ENCODE measurements around the gene AIG1. TPM values are rescaled to one million over a fixed set of nuclear protein-coding genes. Genes with fewer than 3 reads are reported as not detected.

AIG1 gene
- total RNA-seq, 2 experiments from 2014 or later = 7.4 to 8.4 TPM

DNA sequence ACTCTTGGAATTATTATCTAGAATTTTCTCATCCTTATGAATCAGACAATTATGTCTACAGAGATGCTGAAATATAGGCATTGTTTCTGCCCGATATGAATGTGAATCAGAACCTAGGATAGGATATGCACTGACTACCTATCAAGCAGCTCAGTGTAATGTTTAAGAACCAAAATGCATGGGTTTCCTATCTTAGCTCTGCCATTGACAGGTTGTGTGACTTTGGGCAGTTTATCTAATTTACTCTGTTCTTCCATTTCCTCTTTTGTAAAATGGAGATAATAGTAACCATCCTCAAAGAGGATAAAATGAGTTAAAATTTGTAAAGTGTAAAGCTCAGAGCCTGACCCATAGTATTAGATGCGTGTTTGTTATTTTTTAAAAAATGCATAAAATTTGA, 10.2 kb upstream of the AIG1 start:
- Mint-ChIP-seq H3K36me3 (ENCODE audit: low read depth) (no peaks in the 10 kb centered on the region), H3K27me3 (no peaks in the 10 kb centered on the region), H3K4me3 (no peak overlapping the region), H3K9me3 (no peaks in the 10 kb centered on the region), H3K27ac (no peak overlapping the region), H3K4me1 (ENCODE audit: low read depth) (peaks cover 10% of the 10 kb centered on the region)
- no peak for DNase-seq
- peaks cover 0 to 5% of the 10 kb centered on the region in 2 experiments for H3K9me3 ChIP-seq (ENCODE audit: control insufficient read depth in 1 of 2, insufficient read depth in 1 of 2, low read length in 2 of 2)
- H3K27ac ChIP-seq (ENCODE audit: low read depth in 1 of 2, low read length in 2 of 2) = no peak overlapping the region
- ChIA-PET POLR2A (interaction anchor here (1.1 kb wide), 1 partner anchor 10 kb away, joined by 3 read pairs; no protein-coding TSS in a partner anchor), CTCF (interaction anchor here (0.9 to 1.0 kb wide), 2 partner anchors 11 to 24 kb away, joined by 3 read pairs; no protein-coding TSS in a partner anchor)
- no peak for ATAC-seq (ENCODE audit: poor library complexity)
- no peaks in the 10 kb centered on the region for H3K27me3 ChIP-seq (ENCODE audit: control insufficient read depth in 1 of 2, insufficient read depth in 2 of 2, low read length in 2 of 2)
- no peak overlapping the region for H3K4me3 ChIP-seq (ENCODE audit: low read length)
- H3K36me3 ChIP-seq (ENCODE audit: insufficient read depth, low read length) = no peaks in the 10 kb centered on the region
- TF ChIP-seq, protein P1, sequence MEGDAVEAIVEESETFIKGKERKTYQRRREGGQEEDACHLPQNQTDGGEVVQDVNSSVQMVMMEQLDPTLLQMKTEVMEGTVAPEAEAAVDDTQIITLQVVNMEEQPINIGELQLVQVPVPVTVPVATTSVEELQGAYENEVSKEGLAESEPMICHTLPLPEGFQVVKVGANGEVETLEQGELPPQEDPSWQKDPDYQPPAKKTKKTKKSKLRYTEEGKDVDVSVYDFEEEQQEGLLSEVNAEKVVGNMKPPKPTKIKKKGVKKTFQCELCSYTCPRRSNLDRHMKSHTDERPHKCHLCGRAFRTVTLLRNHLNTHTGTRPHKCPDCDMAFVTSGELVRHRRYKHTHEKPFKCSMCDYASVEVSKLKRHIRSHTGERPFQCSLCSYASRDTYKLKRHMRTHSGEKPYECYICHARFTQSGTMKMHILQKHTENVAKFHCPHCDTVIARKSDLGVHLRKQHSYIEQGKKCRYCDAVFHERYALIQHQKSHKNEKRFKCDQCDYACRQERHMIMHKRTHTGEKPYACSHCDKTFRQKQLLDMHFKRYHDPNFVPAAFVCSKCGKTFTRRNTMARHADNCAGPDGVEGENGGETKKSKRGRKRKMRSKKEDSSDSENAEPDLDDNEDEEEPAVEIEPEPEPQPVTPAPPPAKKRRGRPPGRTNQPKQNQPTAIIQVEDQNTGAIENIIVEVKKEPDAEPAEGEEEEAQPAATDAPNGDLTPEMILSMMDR (IDR thresholded peaks at IDR 0.05) = no peak
- intact Hi-C loops (cut with DNase I, micrococcal nuclease) = loop anchor here in 1 of 2 experiments (10.0 kb wide), 1 partner anchor 394 kb away; no protein-coding TSS in a partner anchor
- H3K4me1 ChIP-seq (ENCODE audit: insufficient read depth, low read length) = no peaks in the 10 kb centered on the region

GRCh38 chr6:143052282-143052681, 8.4 kb upstream of the AIG1 start:
- ATAC-seq (ENCODE audit: poor library complexity) = no peak
- POLR2A ChIA-PET = interaction anchor here (0.6 kb wide), 1 partner anchor 234 kb away, joined by 3 read pairs; no protein-coding TSS in a partner anchor
- CTCF ChIA-PET = no interaction called here
- Histone ChIP-seq H3K4me3 (ENCODE audit: low read length) (no peak overlapping the region), H3K9me3 (ENCODE audit: control insufficient read depth in 1 of 2, insufficient read depth in 1 of 2, low read length in 2 of 2) (peaks cover 0 to 5% of the 10 kb centered on the region in 2 experiments), H3K36me3 (ENCODE audit: insufficient read depth, low read length) (no peaks in the 10 kb centered on the region), H3K27me3 (ENCODE audit: control insufficient read depth in 1 of 2, insufficient read depth in 2 of 2, low read length in 2 of 2) (no peaks in the 10 kb centered on the region), H3K27ac (ENCODE audit: low read depth in 1 of 2, low read length in 2 of 2) (no peak overlapping the region), H3K4me1 (ENCODE audit: insufficient read depth, low read length) (no peaks in the 10 kb centered on the region)
- Mint-ChIP-seq H3K27ac (no peak overlapping the region), H3K27me3 (no peaks in the 10 kb centered on the region), H3K4me1 (ENCODE audit: low read depth) (peaks cover 10% of the 10 kb centered on the region), H3K36me3 (ENCODE audit: low read depth) (no peaks in the 10 kb centered on the region), H3K9me3 (no peaks in the 10 kb centered on the region), H3K4me3 (no peak overlapping the region)
- TF ChIP-seq, protein P1 (IDR thresholded peaks at IDR 0.05) = no peak
- intact Hi-C loops (cut with DNase I, micrococcal nuclease) = loop anchor here in 1 of 2 experiments (10.0 kb wide), 1 partner anchor 393 kb away; no protein-coding TSS in a partner anchor
- DNase-seq = no peak

DNA sequence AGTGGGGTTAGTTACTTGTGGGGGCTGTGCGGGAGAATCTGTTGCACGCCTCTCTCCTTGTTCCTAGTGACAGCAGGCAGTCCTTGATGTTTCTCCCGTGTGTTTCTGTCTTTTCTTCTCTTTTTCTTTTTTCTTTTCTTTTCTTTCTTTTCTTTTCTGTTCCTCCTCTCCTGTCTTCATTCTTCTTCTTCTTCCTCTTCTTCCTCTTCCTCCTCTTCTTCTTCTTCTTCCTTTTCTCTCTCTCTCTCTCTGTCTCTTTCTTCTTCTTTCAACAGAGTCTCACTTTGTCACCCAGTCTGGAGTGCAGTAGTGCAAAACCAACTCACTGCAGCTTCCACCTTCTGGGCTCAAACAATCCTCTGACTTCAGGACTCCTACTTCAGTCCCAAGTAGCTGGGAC, 6.8 kb upstream of the AIG1 start:
- Mint-ChIP-seq H3K27me3 (no peaks in the 10 kb centered on the region), H3K4me3 (no peak overlapping the region), H3K4me1 (ENCODE audit: low read depth) (peaks cover 10% of the 10 kb centered on the region), H3K36me3 (ENCODE audit: low read depth) (no peaks in the 10 kb centered on the region), H3K27ac (no peak overlapping the region), H3K9me3 (no peaks in the 10 kb centered on the region)
- POLR2A ChIA-PET = no interaction called here
- TF ChIP-seq, protein P1 (IDR thresholded peaks at IDR 0.05) = no peak
- no peak overlapping the region for H3K4me3 ChIP-seq (ENCODE audit: low read length)
- ATAC-seq (ENCODE audit: poor library complexity) (no peak), DNase-seq (no peak)
- peaks cover 0 to 5% of the 10 kb centered on the region in 2 experiments for H3K9me3 ChIP-seq (ENCODE audit: control insufficient read depth in 1 of 2, insufficient read depth in 1 of 2, low read length in 2 of 2)
- H3K4me1 ChIP-seq (ENCODE audit: insufficient read depth, low read length) = no peaks in the 10 kb centered on the region
- H3K27me3 ChIP-seq (ENCODE audit: control insufficient read depth in 1 of 2, insufficient read depth in 2 of 2, low read length in 2 of 2) = no peaks in the 10 kb centered on the region
- H3K27ac ChIP-seq (ENCODE audit: low read depth in 1 of 2, low read length in 2 of 2) = no peak overlapping the region
- H3K36me3 ChIP-seq (ENCODE audit: insufficient read depth, low read length) = no peaks in the 10 kb centered on the region
- intact Hi-C loops (cut with DNase I, micrococcal nuclease) = loop anchor here in 1 of 2 experiments (10.0 kb wide), 1 partner anchor 391 kb away; no protein-coding TSS in a partner anchor
- CTCF ChIA-PET = no interaction called here
